HCT116 (cell line): ENCODE results near the gene KLHDC9.

ENCODE experiments used
- CTCF ChIP-seq, 3 experiments: fragments of 200-600 bp in 1 of 3; sonication (generic) in 1 of 3; IDR thresholded peaks in 2 of 3; conservative IDR thresholded peaks in 1 of 3; 2 replicates each; pipeline ENCODE4 v1.5.1; 2012 to 2017; ENCODE audit warnings: low read depth in 2 of 3, low read length in 2 of 3, antibody characterized with exemption in 1 of 3, borderline replicate concordance in 1 of 3, control low read depth in 1 of 3, mild to moderate bottlenecking in 1 of 3, mixed read lengths in 1 of 3, mixed run types in 1 of 3, moderate library complexity in 1 of 3; ENCODE audit not compliant: insufficient read depth in 1 of 3
- EZH2 ChIP-seq: fragments of 200-600 bp; sonication (generic); IDR thresholded peaks from 2 replicates; pipeline ENCODE4 v1.6.1; 2017; ENCODE audit warnings: antibody characterized with exemption, mixed run types
- EZH2phosphoT487 ChIP-seq: fragments of 200-600 bp; IDR thresholded peaks from 2 replicates; pipeline ENCODE4 v1.6.1; 2018; ENCODE audit warnings: antibody characterized with exemption, borderline replicate concordance
- FOSL1 ChIP-seq: IDR thresholded peaks from 2 replicates; pipeline ENCODE4 v1.6.1; 2012; ENCODE audit warnings: low read depth
- POLR2A ChIP-seq: IDR thresholded peaks from 2 replicates; pipeline ENCODE4 v1.7.0; 2011; ENCODE audit warnings: borderline replicate concordance; ENCODE audit not compliant: insufficient read depth, insufficient read length; ENCODE audit errors: extremely low read depth
- POLR2AphosphoS5 ChIP-seq: IDR thresholded peaks from 2 replicates; pipeline ENCODE4 v1.6.1; 2011; ENCODE audit warnings: mild to moderate bottlenecking, low read depth, low read length, moderate library complexity
- SIN3A ChIP-seq: IDR thresholded peaks from 2 replicates; pipeline ENCODE4 v1.6.1; 2012; ENCODE audit warnings: low read depth
- SP1 ChIP-seq: IDR thresholded peaks from 2 replicates; pipeline ENCODE4 v1.6.1; 2012; ENCODE audit warnings: low read depth
- SRF ChIP-seq: IDR thresholded peaks from 2 replicates; pipeline ENCODE4 v1.6.1; 2012; ENCODE audit warnings: low read depth
- TF ChIP-seq, protein P1 (sequence below): IDR thresholded peaks from 2 replicates; pipeline ENCODE4 v1.6.1; 2012; ENCODE audit warnings: low read depth
- TF ChIP-seq, protein P2 (sequence below): IDR thresholded peaks from 2 replicates; pipeline ENCODE4 v1.6.1; 2012

- TF ChIP-seq CTCF (IDR thresholded peaks at IDR 0.05 in 2 of 3, conservative IDR thresholded peaks at IDR 0.05 in 1 of 3; ENCODE audit: borderline replicate concordance in 1 of 3, insufficient read depth in 1 of 3, low read depth in 2 of 3, low read length in 2 of 3), result no peak
- TF ChIP-seq SP1, result no peak
- TF ChIP-seq POLR2A, result no peak
- no peak for TF ChIP-seq FOSL1
- TF ChIP-seq POLR2AphosphoS5, result no peak
- TF ChIP-seq, protein P1, sequence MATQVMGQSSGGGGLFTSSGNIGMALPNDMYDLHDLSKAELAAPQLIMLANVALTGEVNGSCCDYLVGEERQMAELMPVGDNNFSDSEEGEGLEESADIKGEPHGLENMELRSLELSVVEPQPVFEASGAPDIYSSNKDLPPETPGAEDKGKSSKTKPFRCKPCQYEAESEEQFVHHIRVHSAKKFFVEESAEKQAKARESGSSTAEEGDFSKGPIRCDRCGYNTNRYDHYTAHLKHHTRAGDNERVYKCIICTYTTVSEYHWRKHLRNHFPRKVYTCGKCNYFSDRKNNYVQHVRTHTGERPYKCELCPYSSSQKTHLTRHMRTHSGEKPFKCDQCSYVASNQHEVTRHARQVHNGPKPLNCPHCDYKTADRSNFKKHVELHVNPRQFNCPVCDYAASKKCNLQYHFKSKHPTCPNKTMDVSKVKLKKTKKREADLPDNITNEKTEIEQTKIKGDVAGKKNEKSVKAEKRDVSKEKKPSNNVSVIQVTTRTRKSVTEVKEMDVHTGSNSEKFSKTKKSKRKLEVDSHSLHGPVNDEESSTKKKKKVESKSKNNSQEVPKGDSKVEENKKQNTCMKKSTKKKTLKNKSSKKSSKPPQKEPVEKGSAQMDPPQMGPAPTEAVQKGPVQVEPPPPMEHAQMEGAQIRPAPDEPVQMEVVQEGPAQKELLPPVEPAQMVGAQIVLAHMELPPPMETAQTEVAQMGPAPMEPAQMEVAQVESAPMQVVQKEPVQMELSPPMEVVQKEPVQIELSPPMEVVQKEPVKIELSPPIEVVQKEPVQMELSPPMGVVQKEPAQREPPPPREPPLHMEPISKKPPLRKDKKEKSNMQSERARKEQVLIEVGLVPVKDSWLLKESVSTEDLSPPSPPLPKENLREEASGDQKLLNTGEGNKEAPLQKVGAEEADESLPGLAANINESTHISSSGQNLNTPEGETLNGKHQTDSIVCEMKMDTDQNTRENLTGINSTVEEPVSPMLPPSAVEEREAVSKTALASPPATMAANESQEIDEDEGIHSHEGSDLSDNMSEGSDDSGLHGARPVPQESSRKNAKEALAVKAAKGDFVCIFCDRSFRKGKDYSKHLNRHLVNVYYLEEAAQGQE, result no peak
- TF ChIP-seq SRF, result no peak
- TF ChIP-seq, protein P2, sequence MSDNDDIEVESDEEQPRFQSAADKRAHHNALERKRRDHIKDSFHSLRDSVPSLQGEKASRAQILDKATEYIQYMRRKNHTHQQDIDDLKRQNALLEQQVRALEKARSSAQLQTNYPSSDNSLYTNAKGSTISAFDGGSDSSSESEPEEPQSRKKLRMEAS, result no peak
- no peak for TF ChIP-seq EZH2phosphoT487
- no peak for TF ChIP-seq SIN3A
- no peak for TF ChIP-seq EZH2
These were observed 29.5 kb downstream of the KLHDC9 start for GRCh38 chr1:161127649-161128048.
